OCI-LY3 (cell line): ENCODE measurements around the gene CD300LD.

ENCODE experiments used
- CTCF ChIP-seq: fragments of 200-600, 300-600 bp; sonication (generic); IDR thresholded peaks from 2 replicates; pipeline ENCODE4 v1.5.1; 2014; ENCODE audit warnings: antibody characterized with exemption, low read length, low read depth
- EZH2phosphoT487 ChIP-seq: fragments of 200-600 bp; shearing (Covaris generic); IDR thresholded peaks from 2 replicates; pipeline ENCODE4 v1.6.1; 2018; ENCODE audit warnings: antibody characterized with exemption, mixed run types, low read depth

GRCh38 chr17:74592087-74592990, at the start of gene CD300LD:
- no peak for TF ChIP-seq CTCF
- TF ChIP-seq EZH2phosphoT487, result no peak
